Measurements from ENCODE around the gene KLHL3.

KLHL3 gene

GRCh38 chr5:137592317-137592716, 143.6 kb downstream of the KLHL3 start:
- TF ChIP-seq, protein P1, sequence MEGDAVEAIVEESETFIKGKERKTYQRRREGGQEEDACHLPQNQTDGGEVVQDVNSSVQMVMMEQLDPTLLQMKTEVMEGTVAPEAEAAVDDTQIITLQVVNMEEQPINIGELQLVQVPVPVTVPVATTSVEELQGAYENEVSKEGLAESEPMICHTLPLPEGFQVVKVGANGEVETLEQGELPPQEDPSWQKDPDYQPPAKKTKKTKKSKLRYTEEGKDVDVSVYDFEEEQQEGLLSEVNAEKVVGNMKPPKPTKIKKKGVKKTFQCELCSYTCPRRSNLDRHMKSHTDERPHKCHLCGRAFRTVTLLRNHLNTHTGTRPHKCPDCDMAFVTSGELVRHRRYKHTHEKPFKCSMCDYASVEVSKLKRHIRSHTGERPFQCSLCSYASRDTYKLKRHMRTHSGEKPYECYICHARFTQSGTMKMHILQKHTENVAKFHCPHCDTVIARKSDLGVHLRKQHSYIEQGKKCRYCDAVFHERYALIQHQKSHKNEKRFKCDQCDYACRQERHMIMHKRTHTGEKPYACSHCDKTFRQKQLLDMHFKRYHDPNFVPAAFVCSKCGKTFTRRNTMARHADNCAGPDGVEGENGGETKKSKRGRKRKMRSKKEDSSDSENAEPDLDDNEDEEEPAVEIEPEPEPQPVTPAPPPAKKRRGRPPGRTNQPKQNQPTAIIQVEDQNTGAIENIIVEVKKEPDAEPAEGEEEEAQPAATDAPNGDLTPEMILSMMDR (conservative IDR thresholded peaks at IDR 0.05; ENCODE audit: low read depth) = no peak
- ChIA-PET CTCF (no interaction called here), POLR2A (ENCODE audit: low non-redundant PET) (no interaction called here)
- H3K27ac ChIP-seq = no peak overlapping the region
- DNase-seq (ENCODE audit: low spot score) = no peak

DNA sequence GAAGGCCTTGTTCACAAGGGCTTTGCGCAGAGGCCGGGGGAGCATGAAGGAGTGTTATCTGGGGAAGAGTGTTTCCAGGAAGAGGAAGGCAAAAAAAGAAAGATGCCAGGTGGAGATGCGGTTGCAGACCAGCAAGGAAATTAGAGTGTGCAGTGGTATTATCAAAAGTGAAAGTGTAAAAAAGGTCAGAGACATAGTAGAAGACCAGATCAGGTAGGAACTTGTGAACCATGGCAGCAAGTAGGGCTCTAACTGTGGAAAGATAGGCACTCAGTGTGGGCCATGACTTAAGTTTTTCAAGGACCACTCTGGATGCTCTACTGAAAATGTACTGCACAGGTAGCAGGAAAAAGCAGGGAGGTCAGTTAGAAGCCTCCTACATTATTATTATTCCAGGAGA, 146.7 kb downstream of the KLHL3 start:
- POLR2A ChIA-PET (ENCODE audit: low non-redundant PET) = no interaction called here
- TF ChIP-seq, protein P1 (conservative IDR thresholded peaks at IDR 0.05; ENCODE audit: low read depth) = no peak
- no peak overlapping the region for H3K27ac ChIP-seq
- CTCF ChIA-PET = no interaction called here
- no peak for DNase-seq (ENCODE audit: low spot score)

DNA sequence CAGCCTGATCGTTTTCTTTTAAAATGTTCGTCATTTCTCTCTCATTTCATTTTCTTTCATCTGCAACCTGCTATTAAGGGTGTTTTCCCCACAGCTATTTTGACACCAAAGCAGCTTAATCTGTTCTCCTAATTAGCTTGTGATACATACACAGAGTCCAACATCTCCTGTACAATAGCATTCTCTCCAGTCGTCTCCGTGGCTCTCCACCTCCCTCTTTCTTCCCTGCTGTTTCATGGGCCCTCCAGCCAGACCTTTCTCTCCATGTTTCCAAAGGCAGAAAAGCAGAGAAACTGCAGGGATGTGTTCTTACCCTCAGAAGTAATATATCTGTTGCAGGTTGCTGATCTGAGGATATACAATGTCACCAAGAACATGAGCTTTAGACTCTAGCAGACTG, 148.0 kb downstream of the KLHL3 start:
- POLR2A ChIA-PET (ENCODE audit: low non-redundant PET) = no interaction called here
- CTCF ChIA-PET = no interaction called here
- TF ChIP-seq, protein P1 (conservative IDR thresholded peaks at IDR 0.05; ENCODE audit: low read depth) = no peak
- no peak overlapping the region for H3K27ac ChIP-seq
- DNase-seq (ENCODE audit: low spot score) = no peak

DNA sequence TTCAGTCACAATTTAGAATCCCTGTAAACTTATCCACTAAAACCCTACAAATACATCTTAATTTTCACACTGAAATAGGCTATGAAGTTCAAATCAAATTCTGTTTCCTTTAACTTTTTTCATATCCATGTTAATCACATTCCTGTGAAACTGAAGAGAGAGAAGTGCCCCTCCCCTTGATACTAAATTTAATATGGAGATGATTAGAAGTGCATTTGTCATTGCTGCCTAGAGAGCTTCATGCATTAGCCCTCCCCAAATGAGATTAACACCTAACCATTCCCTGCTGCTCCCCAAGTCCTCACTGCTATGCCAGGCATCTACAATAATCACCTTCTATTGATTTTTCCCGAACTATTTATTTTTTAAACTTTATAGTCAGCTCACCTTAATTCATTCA, 151.6 kb downstream of the KLHL3 start:
- DNase-seq (ENCODE audit: low spot score) = no peak
- H3K27ac ChIP-seq = no peak overlapping the region
- TF ChIP-seq, protein P1 (conservative IDR thresholded peaks at IDR 0.05; ENCODE audit: low read depth) = no peak
- ChIA-PET POLR2A (ENCODE audit: low non-redundant PET) (no interaction called here), CTCF (interaction anchor here (0.6 kb wide), 1 partner anchor 1335 kb away, joined by 3 read pairs; no protein-coding TSS in a partner anchor)

- ChIA-PET CTCF (interaction anchor here (0.6 kb wide), 1 partner anchor 11 kb away, joined by 3 read pairs; no protein-coding TSS in a partner anchor), POLR2A (ENCODE audit: low non-redundant PET) (no interaction called here)
- H3K27ac ChIP-seq = no peak overlapping the region
- TF ChIP-seq, protein P1 (conservative IDR thresholded peaks at IDR 0.05; ENCODE audit: low read depth) = no peak
- DNase-seq (ENCODE audit: low spot score) = no peak
These were observed 152.8 kb downstream of the KLHL3 start for GRCh38 chr5:137583129-137583528.

- POLR2A ChIA-PET (ENCODE audit: low non-redundant PET) = no interaction called here
- no peak overlapping the region for H3K27ac ChIP-seq
- TF ChIP-seq, protein P1 (conservative IDR thresholded peaks at IDR 0.05; ENCODE audit: low read depth) = no peak
These were observed 153.7 kb downstream of the KLHL3 start for GRCh38 chr5:137582218-137582617.

GRCh38 chr5:137581776-137582175, 154.1 kb downstream of the KLHL3 start:
- CTCF ChIA-PET = no interaction called here
- DNase-seq (ENCODE audit: low spot score) = no peak
- no peak overlapping the region for H3K27ac ChIP-seq
- TF ChIP-seq, protein P1 (conservative IDR thresholded peaks at IDR 0.05; ENCODE audit: low read depth) = no peak
- POLR2A ChIA-PET (ENCODE audit: low non-redundant PET) = no interaction called here

More at GRCh38 chr5:137582218-137582617, 153.7 kb downstream of the KLHL3 start:
- CTCF ChIA-PET = no interaction called here
- DNase-seq (ENCODE audit: low spot score) = no peak
